Measurements from ENCODE around the gene SLC6A11.

The SLC6A11 gene

DNA sequence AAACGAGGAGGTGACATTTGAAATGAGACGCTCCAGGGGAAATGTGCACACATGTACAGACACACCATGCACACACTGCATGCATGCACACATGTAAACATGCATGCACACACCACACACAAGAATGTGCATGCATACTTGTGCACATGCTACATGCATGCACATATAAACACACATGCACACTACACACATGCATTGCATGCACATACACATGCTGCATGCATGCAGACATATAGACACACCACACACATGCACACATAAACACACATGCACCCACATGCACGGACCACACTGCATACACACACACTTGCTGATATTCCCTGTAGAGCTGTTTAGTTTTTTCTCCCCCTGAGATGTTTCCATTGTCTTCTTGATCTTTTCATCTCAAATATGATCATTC, 138.7 kb downstream of the SLC6A11 start:
- DNase-seq (ENCODE audit: low read depth), result no peak

DNA sequence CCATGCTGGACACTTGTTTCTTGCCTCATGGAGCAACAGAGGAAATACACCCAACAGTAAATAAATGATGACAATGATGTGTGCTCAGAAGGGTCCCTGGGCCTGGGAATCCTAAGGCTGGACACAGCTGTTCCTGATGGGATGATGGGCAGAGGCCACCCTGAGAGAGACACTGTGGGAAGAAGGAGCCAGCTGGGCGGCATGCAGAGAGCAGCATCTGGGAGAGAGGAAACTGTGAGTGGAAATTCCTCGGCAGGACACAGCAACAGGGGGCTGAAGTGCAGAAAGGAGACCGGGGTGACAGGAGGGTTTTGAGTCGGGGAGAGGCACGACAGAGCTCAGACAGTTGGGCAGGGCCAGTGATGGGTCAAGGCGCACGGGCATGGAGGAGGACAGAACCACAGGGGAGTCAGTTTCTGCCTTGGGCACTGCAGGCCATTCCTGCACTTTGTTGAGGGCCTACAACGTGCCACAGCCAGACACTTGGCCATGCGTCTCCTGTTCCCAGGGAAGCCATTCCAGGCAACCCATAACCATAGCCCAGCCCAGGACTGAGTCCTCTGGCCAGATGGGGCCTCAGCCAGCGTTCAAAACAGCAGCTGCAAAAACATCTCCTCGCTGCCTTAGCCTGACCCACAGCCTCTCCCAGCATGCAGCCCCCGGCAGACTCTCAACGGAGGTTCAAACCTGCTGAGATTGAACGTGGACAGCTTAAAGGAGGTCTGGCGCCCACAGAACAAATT, 139.9 kb downstream of the SLC6A11 start:
- no peak for DNase-seq (ENCODE audit: low read depth)

DNA sequence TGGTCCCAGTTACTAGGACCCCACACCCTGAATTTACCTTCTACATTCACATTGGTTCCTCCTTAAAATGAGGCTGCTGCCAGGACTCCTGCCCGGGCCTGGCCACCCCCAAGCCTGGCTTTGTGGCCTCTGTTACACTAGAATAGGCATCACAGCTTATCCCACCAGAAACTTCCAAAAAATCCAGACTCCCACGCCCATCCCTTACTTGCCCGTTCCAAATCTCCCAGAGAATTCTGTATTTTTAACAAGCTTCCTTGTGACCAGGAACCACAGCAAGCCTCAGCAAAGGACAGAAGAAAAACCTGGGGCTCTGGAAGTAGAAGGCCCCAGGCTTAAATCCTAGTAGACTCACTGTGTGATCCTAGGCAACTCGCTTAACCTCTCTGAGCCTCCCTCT, 140.5 kb downstream of the SLC6A11 start:
- no peak for DNase-seq (ENCODE audit: low read depth)

DNA sequence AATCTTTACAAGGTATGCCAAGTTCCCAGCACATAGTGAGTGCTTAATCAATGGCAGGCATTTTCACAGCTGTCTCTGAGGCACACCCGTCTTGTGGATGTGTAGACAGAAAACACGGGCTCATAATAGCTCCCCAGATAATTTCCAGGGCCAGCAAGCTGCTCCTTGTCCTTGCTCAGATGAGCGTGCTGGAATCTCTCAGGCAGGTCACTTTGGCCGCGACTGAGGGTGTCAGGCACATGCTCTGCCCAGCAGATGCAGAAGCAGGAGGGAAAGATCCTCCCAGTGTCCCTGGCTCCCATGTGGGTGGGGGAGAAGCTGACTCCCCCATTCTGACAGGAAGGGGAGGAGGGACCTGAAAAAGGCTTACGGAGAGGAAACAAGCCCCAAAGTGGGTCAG, 141.0 kb downstream of the SLC6A11 start:
- DNase-seq (ENCODE audit: low read depth), result no peak

DNA sequence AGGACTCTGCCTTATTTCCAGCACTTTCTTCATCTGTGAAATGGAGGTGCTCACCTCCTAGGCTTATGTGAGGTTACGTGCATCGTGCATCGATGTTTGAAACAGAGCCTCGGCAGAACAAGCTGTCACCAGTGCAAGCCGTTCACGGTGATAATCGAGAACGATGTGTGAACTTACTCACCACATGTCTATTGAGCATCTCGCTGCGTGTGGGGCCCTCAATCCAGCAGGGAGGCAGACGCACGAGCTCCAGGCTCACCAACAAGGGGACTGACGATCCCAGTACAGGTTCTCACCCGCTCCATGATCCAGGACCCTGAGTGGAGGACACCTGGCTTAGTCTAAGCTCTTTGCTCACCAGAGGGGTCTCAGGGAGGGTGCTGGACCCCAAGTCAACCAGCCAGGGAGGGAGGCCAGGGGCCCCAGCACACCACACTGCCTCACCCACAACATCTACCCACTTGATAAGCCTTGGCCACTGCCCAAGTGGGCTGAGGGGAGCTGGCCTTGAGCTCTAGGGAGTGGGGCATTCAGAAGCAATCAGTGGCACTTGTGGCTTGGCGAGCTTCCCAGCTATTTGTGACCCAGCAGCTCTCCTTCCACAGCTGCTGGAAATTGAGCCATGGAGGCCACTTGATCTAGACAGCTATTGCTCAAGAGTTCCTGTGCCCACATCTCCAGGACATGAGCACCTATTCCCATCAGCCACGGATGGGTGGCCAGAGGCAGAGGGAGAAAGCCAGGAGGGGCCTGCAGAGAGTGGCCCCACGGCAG, 142.1 kb downstream of the SLC6A11 start:
- DNase-seq (ENCODE audit: low read depth), result no peak

DNA sequence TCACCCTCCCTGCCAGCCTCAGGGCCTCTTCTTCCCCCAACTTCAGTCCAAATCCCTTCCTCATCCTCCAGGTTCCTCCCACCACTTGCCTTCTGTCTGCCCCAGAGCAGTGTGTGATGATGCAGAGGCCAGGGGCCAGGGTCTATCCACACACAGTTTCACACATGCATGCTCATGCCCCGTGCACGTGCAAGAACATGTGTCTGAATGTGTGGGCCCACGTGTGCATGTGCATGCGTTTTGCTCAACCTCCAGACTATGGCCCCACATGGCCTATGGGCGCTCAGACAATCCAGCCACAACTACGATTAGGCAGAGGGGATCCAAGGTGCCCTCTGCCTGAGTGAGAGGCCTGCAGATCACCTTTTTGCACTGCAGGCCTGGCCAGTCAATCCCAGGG, 144.2 kb downstream of the SLC6A11 start:
- DNase-seq (ENCODE audit: low read depth), result no peak

DNA sequence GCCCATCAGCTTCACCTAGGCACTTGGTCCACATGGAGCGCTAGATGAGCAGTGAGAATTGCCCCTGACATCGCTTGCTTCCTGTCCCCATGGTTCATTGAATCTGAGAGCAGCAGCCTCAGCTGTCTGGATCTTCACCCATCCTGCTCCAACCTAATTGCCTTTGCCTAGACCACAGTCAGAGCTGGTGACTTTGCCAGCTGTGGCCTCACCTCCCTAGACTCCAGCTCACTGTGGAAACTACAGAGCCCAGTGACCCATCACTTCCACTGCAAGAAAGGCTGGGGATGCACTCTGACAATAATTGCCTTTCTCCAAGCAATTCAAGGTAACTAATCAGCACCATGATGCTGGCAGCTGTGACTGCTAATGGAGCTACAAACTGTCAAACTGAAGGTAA, 145.9 kb downstream of the SLC6A11 start:
- DNase-seq (ENCODE audit: low read depth), result no peak

DNA sequence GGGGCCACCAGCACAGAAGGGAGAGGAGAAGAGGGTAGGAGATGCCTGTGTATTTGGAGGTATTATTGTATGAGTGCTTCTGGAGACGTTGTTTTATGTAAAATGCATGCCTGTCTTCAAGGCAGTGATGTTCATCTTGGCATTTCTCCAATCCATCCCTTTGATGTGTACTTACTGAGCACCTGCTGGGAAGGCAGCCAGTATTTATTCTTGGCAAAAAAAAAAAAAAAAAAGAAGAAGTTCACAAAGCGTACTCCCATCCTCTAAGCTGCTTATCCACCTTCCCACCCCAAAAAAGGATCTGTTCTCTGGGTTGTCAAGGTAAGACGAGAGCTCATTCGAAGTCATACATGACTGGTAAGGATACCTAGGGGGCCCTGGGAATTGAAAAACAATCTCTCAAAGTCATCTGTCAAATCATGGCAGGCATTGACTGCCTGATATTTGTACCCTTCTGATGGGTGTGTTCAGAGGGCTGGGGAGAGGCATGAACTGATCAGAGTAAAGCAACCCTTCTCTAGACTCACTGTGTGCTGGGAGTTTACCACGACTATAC, 146.5 kb downstream of the SLC6A11 start:
- DNase-seq (ENCODE audit: low read depth), result no peak

DNA sequence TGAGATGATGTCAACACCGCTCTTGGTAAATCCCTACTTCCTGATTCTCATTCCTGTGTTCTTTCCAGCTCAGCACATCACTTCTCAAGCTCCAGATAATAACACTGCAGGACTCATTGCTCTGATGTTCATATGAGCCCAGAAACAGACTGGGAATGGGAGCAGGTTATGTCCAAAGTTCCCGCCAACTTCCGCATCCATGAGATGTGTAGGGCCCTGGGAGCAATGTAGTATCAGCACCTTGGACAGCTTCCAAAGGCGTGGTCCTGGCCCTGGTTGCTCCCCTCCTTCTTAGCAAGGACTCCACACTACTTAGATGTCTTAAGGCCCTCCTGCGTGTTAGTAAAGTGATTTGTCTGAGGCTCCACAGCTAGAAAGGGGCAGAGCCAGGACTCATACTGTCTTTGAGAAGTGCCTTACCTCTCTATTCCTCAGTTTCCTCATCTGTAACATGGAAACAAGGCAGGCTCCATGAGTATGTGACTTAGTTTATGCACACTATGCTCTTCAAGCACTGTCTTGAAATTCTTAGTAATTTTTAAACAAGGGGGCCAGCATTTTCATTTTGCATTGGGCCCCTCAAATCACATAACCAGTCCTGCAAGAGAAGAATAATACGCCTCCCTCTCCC, 148.6 kb downstream of the SLC6A11 start:
- DNase-seq (ENCODE audit: low read depth), result no peak

DNA sequence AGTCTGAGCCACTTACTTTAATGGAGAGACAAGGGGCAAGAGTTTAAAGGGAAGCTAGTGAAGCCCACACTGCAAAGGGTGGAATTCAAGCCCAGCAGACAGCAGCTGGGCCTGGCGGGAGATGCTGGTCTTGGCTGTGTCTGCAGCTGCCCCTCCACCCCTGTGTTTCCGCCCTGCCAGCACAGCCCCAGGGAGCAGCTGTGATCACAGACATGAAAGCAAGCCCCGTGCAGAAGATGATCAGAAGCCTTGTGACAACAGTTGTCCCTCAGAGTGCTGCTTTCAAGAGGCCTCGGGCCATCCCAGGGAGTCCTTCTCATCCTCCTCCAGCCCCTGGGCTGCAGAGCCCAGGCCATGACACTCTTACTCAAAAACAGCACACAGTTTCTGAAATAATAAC, 152.4 kb downstream of the SLC6A11 start:
- no peak for DNase-seq (ENCODE audit: low read depth)

DNA sequence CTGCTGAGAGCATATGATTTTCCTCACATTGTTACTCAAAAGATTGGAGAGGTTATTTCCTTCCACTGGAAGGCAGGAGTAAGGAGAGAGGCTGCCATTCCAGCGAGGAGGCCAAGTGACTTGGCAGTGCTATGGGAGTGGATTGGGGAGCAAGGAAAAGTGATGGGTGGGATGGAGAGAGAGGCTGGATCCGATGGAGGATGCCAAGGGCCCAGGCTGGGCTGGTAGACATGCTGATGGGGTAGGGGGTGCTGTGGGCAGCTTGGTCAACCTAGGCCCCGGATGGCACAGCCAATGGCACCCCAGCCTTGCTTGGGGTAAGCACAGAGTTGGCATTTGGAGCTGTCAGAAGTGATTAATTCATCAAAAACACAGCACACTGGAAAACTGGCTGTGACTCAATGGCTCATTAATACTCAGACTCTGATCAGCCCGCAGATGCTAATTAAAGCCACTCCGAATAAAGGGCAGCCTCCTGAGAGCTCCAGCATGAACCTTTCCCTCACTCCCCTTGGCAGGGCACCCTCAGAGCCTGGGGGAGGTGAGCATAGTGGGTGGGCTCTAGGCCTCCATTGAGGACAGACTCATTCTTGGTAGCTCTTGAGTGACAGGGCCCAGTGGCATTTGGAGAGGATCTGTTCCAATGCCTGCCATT, 154.4 kb downstream of the SLC6A11 start:
- DNase-seq (ENCODE audit: low read depth), result no peak

DNA sequence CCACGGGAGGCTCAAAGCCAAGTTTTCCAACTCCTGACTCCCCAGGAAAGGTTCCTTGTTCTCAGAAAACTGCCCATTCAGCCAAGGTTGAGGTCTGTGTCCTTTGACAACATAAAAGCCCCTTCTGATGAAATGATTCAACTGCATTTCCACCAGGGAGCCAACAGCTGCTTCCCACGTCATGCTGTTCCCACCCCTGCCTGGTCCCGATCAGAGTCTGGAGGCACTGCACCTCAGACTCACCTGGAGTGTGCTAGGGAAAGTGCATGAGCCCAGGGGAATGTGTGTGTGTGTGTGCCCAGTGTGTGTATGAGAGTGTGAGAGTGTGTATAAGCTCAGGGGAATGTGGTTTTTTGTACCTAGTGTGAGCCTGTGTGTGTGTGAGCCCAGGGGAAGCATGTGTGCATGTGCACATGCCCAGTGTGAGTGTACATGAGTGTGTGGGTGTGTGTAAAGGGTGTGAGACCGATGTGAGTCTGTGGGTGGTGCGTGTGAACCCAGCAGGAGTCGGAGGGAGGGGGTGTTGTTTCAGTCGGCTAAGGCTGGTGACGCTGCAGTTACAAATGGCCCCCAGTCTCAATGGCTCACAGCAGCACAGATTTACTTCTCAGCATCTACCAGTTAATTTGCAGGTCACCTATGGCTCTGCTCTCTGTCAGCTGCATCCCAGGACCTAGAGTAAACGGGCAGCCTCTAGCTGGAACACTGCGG, 156.2 kb downstream of the SLC6A11 start:
- no peak for DNase-seq (ENCODE audit: low read depth)

DNA sequence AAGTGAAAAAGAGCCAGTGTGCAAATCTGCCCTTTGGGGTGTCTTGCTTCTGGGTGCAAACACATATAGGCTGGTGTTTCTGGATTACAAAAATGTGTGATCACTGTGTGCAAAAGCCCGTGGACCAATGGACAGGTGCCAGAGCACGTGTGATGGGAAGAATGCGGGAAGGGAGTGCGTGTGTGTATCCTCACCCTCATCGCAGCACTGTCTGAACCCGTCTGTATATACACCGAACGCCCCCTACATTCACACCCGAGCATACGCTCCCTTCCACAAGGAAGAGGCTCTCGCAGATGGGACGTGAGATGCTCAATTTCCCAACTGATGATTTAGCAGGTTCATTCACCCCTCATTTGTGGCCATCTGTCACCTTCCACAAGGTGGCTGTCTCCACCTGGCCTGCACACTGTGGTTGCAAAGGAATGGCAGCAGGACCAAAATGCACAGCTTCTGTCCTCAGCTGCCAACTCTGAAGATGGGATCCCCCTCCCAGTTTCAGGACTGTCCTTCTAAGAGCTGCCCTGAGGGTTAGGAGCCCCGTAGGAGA, 157.1 kb downstream of the SLC6A11 start:
- no peak for DNase-seq (ENCODE audit: low read depth)

DNA sequence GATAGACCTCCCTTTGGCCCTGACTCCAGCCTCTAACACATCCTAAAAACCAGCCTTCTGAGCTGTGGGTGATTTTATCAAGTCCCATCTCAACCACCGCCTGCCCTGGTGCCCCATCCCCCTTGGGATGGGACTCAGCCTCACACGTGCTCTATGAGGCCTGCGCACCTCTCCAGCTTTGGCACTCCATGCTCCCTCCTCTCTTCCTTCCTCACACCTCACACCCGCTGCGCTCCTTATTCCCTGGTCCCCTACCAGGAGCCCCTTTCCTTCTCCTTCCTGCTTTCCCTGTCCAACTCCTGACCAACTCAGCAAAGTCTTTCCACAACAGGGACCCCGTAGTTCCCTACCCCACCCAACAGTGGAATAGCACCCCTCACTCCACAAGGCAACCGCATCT, 158.1 kb downstream of the SLC6A11 start:
- DNase-seq (ENCODE audit: low read depth), result no peak

DNA sequence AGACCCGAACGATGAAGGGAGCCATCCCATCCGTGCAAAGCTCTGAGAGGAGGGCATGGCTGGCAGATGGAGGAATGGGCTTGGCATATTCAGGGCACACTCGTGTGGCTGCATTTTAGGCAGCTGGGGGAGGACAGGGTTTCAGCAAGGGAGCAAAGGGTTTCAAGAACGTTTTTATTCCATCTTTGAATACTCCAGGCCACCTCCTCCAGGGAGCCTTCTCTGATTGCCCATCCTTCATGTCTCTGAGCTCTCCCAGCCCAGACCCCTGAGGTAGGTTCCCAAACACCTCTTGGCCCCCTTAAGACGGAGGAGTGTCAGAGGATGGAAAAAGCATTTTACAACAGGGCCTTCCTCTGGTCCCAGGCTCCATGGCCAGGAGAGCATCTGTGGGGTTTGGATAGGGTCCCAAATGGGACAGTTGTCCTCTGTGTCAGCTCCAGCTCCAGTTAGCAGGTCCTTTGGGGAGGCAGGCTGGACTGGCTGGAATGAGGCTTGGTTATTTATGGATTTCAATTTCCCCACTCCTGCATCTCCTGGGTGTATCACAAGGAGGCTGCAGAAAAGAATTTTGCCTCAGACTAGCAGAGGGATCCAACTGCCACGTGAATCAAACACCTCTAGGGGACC, 158.8 kb downstream of the SLC6A11 start:
- DNase-seq (ENCODE audit: low read depth), result no peak

DNA sequence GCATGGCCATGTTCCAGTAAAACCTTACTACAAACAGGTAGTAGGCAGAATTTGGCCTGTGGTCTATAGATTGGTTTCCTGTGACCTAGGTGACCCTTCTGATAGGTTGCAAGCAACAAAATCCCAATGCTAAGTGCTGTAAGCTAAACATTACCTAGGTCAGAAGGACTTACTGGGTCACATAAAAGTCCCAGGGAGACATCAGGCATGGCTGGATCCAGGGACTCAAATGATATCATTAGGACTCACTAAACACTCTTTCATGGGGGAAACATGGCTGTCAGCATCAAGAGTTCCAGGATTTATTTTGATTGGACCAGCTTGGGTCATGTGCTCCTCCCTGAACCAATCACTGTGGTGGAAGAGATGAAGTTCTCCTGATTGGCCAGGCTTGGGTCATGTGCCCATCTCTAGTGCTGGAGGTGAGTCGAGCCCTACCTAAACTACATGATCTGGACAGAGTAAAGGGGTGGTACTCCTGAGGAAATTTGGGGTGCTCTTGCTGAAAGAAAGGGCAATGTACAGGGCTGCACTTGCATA, 159.7 kb downstream of the SLC6A11 start:
- no peak for DNase-seq (ENCODE audit: low read depth)

DNA sequence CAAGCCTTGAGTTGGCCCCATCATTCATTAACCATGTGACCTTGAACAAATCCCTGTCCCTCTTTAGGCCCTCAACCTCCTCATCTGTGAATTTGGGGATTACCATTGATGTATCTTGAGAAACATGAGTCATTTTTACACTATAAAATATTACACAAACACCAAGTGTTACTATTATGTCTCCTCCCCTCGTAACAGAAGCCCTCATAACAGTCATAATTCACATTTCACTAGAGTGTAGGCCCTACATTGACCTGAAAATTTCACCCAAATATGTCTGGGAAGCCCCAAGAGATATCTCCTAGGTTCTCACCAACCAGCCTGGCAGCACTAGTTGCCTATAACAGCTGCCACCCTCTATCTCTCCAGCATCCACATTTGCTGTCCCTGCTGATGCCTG, 160.7 kb downstream of the SLC6A11 start:
- DNase-seq (ENCODE audit: low read depth), result no peak

DNA sequence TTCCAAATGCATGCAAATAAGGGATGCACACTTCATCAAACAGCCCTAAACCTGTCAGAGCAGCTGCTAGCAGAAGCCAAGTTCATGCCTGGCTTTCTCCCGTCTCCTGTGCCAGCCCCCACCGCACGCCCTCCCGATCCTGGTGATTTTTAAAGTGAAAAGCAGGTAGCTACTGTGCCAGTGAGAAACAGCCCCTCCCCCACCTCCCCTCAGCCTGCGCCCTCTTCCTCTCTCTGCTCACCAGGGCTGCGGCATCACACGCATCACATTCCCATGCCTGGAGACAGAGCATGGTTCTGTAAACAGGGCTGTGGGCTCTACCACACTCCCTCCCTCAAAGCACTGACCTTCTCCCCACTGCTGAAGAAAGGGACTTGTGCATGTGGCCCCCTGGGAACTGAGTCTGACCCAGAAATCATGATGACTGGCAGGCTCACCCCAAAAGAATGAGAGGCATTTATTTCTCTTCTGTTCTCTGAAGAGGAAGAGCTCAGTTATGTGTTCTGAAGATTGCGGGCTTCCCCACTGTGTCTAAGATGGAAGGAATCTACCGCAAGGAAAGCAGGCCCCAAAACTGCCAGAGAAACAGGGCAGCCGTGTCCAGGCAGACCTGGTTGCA, 162.0 kb downstream of the SLC6A11 start:
- no peak for DNase-seq (ENCODE audit: low read depth)

DNA sequence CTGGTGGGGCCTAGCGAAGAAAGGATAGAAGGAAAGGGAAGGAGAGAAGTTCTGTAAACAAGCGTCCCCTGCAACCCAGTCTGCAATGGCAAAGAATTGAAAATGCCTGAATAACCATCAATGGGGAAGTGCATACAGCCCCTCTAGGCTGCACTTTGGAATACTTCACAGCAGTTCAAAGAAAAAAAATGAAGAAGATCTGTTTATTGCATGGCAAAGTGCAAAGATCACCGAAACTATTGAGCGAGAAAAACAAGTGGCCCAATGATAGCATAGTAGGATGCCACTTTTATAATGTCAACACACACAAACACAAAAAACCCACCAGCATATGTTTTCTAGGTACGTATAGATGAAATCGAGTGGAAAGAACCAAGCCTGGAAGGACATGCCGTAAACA, 162.9 kb downstream of the SLC6A11 start:
- no peak for DNase-seq (ENCODE audit: low read depth)

DNA sequence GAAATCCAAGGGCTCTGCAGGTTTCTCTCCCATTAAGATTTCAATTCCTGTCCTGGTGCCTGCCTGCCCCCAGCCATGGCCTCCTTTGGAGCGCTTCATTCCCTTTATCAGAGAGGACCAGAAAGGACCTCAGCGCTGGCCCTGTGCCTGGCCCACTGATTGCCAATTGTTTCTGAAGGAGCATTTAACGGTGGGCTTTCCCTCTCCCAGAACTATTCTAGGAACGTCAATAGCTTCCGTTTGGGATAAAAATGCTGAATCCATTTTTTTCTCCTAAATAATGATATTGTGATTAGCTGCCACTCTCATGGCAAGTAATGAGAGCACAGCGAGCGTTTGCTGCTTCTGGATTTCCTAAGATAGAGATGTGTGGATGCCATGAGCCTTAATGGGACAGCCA, 164.3 kb downstream of the SLC6A11 start:
- DNase-seq (ENCODE audit: low read depth), result no peak

Data from activated T-cell treated with anti-CD3 and anti-CD28 coated beads for 1 hour (primary cell).